GM19468 (cell line): Measurements from ENCODE around the gene GAK.

Experiments
- ATAC-seq: cut with Tn5 transposase; IDR thresholded peaks from one replicate; pipeline ENCODE4 v1.9.1; 2021; ENCODE audit warnings: mild to moderate bottlenecking, moderate library complexity, moderate number of reproducible peaks; ENCODE audit not compliant: unreplicated experiment; ENCODE audit errors: extremely low read depth

GAK gene

DNA sequence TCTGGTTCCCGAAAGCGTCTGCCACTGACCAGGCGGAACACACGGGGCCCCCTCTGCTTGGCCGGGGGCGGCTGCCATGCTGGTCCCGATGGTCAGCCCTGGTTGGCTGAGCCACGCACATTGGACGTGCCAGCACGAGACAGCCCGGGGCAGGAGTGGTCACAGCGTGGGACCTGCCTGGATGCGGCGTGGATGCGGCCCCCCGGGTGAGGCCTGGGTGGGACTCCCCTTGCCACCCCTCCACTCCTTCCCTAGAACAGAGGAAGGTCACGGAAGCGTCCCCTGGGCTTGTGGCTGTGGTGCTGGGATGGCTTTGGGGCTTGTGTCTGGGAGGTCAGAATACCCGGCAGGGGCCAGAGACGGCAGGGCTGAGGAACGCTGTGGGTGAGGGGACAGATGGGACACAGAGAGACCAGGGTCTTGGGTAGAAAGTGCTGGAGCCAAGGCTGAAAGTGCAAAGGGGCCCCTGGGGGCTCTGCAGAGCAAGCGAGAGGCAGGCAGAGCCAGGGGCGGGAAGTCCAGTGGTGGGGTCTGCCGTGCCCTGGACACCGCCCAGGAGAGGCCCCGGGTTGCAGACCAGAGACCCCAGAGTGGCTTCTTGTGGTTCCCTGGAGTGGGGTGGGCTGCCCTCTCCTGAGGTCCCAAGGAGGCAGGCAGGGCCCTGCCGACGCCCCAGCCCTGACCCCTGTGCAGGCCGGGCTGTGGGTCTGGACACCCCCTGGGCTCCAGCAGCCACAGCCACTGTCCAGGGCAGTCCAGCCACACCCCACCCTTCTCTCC is 97.6 kb downstream of the GAK start:
- ATAC-seq: no peak

DNA sequence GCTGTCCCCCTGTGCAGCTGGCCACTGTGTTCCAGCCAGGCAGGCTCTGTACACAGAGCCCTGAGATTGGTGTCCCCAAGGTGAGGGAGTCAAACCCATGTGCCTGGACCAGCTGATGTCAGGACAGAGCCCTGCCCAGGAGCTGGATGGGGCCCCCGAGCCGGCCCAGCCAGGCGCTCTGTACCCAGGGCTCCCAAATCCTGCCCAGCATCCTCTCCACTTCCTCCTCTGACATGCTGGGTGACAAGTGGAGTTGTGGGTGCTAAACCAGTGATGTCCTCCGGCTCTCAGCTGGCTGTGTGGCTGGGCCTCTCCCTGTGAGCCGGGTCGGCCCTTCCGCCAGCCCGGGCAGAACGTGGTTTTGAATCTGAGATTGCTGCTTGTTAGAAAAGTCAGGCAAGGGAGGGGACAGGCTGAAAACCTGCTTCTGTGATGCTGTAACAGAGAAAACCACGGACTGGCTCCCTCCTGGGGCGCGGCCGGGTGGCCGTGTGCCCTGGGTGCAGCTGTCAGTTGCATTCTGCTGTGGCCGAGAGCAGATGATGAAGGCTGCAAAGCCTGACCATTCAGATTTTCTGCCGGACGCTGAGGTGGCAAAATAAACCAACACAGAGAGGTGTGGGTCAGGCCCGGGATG is 98.3 kb downstream of the GAK start:
- no peak for ATAC-seq

DNA sequence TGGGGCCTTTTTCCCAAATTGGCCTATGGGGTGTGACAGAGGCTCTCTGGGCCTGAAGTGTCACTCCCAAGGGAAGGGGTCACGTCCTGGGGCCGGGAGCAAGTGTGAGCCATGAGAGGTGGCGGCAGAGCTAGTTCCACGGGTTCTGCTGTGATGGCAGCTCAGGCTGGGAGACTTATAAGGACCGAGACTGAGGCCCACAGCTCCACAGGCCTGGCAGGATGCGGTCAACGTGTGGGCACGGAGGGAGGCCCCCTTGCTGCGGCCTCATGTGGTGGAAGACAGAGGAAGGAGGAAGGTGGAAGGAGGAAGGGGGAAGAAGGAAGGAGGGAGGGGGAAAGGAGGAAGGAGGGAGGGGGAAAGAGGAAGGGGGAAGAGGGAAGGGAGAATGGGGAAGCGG is 99.0 kb downstream of the GAK start:
- ATAC-seq: no peak

DNA sequence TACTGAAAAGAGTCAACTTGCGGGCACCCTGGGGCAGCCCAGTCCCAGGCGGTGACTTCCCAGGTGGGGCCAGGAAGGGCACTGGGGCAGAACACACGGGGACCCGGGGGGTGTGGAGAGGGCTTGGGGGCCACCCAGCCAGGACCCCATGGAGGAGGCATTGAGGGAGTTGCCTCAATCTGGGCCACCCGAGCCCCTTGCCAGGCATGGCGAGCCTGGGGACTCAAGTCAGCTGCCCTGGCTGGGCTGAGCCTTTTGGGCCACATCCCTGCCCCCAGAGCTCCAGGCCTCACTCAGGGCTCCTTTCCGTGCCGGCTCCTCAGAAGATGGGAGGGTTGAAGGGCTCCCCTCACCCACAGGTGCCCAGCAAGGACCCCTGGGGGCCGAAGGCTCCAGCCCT is 99.6 kb downstream of the GAK start:
- ATAC-seq: no peak

DNA sequence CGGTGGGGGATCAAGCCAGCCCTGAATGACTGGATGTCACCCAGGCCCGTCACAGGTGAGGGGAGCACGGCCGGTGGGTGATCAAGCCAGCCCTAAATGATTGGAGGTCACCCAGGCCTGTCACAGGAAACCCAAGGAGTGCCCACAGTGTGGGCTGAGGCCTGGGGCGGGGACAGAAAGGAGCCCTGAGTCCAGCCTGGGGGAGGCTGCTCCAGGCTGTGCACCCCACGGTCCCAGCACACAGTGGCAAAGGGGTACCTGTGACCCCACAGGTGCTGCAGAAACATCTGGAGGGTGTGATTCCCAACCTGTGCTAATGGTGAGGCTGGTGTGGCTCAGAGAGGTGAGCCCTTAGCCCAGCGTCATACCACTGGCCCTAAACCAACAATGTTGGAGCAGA is 100.0 kb downstream of the GAK start:
- ATAC-seq: no peak

DNA sequence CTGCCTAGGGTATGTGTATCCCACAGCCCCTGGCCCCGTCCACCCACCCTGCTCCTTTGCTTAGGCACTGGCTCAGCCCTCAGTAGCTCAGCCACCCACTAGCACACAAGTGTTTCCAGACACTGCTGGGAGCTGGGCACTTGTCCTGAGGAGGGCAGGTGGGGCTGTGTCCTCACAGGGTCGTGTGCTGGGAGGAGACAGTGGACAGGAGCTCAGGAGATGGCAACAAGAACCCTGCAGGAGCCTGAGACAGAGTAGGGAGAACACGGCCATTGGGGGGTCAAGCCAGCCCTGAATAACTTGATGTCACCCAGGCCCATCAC is 100.7 kb downstream of the GAK start:
- no peak for ATAC-seq

DNA sequence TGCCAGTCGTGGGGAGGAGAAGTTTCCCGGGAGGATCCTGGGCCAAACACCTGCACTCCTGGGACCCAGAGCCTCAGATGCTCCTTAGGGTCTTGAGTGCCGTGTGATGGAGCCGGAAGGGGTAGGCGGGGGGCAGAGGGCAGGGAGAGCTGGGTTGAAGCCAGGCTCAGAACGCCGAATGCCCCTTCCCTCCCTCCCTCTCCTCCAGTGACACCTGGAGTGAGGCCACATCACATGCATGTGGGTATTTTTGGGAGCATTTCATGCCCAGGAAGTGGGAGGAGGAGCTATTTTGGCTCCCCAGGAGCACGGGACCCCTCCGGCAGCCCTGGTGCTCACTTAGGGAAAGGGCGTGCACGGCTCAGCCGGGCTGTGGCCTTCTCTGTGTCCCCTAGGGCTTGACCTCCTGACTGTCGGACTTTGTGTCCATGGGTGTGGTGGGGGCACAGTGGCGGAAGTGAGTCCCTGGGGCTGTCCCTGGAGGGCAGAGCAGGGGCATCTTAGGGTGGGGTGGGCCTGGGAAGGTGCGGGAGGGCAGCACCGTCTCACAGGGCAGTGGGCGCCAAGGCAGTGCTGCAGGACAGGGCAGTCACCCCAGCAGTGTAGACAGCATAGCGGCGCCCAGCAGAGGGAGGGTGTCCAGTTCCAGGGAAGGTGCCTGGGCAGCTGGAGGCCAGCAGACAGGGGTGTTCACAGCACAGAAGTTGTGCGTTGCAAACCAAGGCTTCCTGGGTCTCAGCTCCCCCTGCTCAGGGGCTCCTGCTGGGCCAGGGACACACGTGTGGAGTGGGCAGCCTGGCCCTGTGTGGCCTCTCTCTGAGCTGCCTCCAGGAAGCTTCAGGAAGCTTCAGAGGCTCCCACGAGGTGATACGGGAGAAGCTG is 101.3 kb downstream of the GAK start:
- no peak for ATAC-seq

DNA sequence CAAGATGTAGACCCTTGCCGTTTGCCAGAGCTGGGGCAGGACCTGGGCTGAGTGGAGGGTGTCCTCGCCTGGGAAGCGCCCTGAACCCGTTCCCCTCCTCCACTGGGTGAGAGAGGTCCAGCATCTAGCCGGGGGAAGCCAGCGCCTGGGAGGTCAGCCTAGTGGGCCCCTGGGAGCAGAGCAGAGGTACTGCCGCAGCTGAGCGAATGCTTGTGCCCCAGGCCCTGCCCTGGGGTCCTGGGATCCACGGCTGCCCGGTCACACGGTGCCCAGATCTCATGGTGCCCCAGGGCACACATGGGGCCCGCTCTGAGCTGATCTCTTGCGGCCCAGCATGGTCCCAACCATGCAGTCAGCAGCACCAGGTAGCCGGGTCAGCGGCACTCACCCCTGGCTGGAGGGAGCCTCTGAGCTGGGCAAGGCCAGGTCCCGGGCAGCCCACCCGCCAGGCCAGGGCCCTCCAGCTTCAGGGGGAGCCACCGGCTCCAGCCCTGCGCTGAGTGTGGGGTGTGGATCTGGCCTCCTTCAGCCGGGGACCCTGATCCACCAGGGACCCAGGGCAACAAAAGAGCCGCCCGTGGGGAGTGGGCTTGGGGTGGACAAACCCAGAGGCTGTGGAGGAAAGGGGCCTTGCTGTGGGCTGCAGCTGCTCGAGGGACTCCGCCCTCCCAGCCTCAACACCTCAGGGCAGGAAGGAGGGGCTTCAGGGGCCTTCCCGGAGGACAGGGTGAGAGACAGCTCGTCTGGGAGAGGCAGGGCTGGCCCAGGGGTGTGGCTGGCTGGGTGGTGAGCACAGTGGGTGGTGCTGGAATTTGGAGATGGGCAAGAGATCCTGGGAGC is 102.1 kb downstream of the GAK start:
- no peak for ATAC-seq

DNA sequence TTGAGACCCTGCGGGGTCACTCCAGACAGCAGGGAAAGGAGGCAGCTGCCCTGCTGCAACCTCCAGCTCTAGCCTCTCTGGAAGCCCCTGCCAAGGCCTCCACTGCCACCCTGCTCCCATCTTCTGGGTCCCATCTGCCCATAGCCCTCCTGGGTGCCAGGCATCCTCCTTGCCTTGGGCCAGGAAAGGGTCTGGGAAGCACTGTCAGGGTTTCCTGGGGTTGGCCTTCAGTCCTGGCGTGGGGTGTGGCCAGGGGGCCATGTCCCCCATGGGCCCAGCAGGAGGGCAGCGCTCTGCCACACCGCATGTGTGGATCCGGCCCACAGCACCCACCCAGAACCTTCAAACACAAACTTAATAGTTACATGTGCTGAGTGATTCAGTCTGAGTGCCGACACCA is 102.8 kb downstream of the GAK start:
- ATAC-seq: no peak

DNA sequence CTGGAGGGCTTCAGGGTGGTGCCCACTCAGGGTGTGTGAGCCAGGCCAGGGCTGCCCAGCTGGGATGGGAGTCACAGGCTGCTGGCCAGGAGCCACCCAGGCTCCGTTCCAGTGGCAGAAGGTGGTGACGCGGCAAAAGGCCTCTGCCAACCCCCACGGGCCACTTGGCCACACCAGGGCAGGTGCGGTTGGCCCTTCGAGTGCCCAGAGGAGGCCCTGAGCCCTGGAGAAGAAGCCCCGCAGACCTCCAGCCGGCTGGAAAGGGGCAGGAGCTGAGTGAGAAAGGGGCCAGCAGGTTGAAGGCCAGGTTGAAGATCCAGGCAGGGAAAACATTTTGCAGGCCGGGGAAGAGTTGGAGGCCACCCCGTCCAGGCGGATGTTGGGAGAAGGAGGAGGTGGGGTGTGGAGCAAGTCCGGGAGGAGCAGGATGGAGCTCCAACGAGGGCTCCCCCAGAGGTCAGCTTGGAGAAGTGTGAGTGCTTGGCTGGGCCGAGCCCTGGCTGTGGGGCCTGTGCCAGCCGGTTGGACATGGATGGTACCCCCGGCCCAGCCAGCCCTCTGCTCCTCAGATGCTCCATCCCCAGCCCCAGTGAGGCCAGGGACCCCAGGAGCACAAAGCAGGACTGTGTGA is 103.4 kb downstream of the GAK start:
- ATAC-seq: no peak

DNA sequence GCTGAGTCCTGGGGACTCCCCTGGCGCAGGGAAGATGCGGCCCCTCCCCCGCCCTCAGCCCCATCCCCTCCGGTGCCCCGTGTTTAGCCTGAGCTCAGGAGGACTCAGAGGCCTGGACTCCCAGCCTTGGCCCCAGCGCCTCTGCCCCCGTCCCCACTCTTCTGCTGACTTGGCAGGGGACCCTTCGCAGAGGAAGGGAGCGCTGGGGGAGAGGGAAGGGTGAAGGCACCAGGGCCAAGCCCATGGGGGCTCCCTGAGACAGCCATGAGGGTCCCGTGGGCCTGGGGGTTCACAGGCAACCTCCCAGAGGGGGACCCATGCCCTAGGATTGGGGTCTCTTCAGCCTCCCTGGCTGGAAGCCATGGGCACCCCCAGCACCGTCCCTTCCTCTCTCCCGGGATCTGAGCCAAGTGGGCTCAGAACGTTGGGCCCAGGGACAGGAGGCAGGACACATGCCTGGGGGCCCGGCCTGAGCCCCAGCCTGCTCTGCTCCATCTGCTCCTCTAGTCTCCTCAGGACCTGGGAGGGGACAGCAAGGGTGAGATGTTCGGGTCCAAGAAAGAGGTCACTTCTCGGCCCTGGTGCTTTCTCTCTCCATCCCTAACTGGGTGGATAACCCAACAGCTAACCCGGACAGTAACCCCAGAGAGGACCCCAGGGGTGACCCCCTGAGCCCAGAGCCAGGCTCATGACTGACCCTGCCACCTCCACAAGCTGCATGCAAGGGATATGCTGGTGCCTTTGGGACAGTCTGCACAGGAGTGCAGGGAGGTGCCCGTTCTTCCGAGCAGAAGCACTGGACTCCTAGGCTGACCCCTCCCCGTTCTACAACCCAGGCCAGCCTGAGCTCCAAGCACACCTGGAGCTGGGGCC is 104.7 kb downstream of the GAK start:
- ATAC-seq: no peak

DNA sequence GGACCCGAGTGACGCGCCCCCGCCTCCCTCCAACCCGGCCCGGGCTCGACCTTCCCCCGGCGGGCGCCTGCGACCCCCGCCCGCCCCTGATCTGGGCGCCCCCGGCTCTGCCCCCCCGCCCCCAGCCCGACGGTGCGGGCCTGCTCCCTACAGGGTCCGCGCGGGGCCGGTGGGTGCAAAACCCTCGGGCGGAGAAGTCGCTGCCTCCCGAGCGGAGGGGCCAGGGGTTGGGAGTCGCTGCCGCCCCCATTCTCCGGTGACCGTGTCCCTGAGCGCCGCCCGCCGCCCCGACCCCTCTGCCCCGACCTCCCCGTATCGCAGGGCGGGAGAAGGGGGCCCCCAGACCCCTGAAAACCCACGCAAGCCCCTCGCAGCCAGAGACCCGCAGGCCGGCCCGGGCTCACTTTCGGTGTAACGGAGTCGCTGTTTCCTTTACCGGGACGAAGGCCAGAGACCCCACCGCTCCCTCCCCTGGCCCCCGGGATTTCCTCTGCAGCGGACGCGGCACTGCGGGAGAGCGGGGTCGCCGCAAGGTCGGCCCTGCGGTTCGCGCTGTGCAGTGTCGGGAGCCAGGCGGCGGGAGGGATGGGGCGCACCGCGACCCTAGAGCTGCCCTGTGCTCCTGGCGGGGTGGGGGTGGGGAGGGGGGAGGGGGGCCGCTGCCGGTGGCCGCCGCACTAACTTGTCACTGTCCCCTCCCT is 105.5 kb downstream of the GAK start:
- ATAC-seq: no peak

DNA sequence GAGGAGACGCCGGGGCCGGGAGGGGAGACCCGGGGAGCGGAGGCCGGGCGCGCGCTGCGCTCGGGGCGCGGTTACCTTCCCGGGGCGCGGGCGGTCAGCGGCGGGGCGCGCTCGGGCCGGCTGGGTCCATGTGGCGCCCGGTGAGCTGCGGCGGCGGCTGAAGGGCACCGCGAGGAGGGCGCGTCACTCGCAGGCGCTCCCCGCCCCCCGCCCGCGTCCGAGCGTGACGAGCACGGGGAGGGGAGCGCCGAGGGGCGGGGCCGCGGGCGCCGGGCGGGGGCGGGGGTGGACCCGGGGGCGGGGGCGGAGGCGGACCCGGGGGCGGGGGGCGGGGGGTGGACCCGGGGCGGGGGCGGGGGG is 106.2 kb downstream of the GAK start, which contains the start of gene CPLX1:
TSS of gene CPLX1 (minus strand) at position 159 of the 360 bp plus-strand sequence. CDS start 1,607 bp downstream, outside the sequence.
- ATAC-seq: no peak

DNA sequence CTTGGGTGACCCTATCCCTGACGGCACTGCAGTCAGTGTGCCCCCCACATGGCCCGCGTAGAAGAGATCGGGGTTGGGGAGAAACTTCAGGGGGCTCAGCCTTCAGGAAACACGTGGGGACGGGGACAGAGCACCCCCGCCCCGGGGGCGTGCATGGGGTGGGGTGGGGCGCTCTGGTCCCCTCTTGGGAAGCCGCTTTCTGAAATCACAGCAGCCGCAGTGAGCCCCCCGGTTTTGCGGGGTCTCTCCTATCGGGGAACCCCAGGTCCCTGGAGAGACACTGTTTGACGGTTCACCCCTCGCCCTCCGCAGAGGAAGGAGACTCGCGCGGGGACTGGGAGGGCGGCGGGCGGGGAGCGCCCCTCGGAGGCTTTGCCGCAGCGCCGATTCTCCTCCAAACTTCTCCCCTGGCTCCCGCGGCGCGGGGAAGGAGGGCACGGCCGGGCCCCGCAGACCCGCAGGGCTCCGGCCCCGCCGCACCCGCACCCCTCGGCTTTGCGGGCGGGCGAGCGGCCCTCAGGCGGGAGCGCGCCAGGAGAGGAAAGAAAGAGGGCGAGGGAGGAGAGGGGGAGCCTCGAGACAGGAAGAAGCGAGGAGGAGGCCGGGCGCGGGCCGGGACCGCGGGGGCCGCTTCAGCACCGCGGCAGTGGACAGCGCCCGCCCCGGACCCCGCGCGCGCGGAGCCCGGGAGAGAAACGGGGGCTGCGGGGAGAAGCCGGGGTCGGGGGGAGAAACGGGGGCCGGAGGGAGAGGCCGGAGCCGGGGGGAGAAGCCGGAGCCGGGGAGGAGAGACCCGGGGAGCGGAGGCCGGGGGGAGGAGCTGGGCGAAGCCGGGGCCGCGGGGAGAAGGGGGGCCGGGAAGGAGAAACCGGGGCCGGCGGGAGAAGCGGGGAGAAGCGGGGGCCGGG is 106.8 kb downstream of the GAK start:
- no peak for ATAC-seq

DNA sequence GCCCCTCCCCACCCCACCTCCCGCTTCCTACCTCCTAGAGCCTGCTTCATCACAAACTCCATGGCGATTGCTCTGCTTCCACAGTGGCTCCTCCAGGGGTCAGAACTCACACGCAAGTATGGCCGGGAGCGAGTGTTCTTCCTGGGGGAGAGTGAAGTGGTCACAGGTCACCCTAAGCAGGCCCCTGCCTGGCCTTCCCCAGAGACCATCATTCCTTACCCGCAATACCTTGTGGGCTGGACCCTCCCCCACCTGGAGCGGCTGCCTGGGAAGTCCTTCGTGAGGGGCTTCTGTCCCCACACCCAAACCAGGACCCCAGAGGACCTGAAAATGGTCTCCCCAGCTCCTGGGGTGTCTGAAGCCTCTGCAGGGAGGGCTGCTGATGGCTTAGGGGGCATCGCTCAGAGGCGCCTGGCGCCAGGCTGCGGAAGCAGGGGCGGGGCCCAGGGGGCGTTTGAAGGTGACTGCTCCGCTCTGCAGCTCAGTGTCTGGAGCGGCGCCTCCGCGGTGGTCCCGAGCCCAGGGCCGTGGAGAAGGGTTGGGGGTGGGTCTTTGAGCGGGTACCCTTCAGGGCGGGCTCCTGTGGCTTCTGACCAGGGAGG is 107.6 kb downstream of the GAK start:
- no peak for ATAC-seq

DNA sequence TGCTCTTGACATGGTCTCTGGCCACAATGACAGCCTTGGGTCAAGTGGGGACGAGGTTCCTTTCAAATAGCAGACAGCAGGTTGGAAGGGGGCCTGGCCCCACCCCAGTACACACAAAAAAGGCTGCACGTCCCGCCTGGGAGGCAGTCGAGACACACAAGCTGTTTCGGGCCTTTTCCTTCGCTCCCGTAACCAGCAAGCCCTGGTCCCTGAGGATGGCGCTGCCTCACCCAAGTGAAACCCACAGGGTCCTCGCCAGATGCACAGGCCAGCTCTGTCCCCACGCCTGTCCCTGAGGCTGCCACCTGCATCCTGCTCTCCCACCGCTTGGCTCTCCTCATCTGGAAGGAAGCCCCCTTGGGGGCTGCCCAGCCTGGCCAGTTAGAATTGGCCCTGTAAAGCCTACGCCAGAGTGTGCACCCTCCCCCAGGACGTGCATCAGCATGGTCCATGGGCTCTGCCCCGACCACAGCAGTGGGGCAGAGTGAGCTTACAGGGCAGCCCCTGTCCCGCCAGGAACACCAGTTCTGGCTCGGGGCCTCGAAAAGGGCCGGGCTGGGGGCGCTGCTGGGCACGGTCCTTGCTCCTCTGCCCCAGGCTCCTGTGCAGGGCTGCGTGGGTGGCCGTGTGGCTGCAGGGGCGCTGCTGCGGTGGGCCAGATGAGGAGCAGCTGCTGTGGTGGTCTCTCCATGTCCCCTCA is 108.2 kb downstream of the GAK start:
- no peak for ATAC-seq
